Stimulated activated CD8-positive, alpha-beta memory T cell treated with anti-CD3 and anti-CD28 coated beads, Interleukin-7, amount 100 ng/mL, for 1 hour (primary cell): Measurements from ENCODE around the gene NBEA.

ENCODE experiments used
- DNase-seq, 2 donors: peaks; one replicate each; pipeline ENCODE4 v3.0.0-alpha.2; 2020; ENCODE audit warnings: low read depth in 2 of 2

Gene NBEA

GRCh38 chr13:35285677-35286076 lies 343.6 kb downstream of the NBEA start:
- DNase-seq: no peak

- DNase-seq: no peak
These were observed 350.3 kb downstream of the NBEA start for GRCh38 chr13:35292329-35292728.

GRCh38 chr13:35293579-35294226 lies 351.6 kb downstream of the NBEA start:
- DNase-seq: no peak

- DNase-seq: no peak
These were observed 367.6 kb downstream of the NBEA start for GRCh38 chr13:35309706-35310105.

- no peak for DNase-seq
These were observed 390.1 kb downstream of the NBEA start for GRCh38 chr13:35332134-35332533.

GRCh38 chr13:35333157-35333556 lies 391.1 kb downstream of the NBEA start:
- DNase-seq: no peak

- DNase-seq: no peak
These were observed 400.4 kb downstream of the NBEA start for GRCh38 chr13:35342440-35342839.

GRCh38 chr13:35343417-35343816 lies 401.3 kb downstream of the NBEA start:
- DNase-seq: no peak

GRCh38 chr13:35345992-35346391 lies 403.9 kb downstream of the NBEA start:
- no peak for DNase-seq

GRCh38 chr13:35346494-35346893 lies 404.4 kb downstream of the NBEA start:
- DNase-seq: no peak

GRCh38 chr13:35347679-35348205 lies 405.7 kb downstream of the NBEA start:
- DNase-seq: no peak

- no peak for DNase-seq
These were observed 407.0 kb downstream of the NBEA start for GRCh38 chr13:35349052-35349451.

GRCh38 chr13:35349673-35350278 lies 407.7 kb downstream of the NBEA start:
- no peak for DNase-seq

GRCh38 chr13:35354285-35354684 lies 412.2 kb downstream of the NBEA start:
- DNase-seq: no peak

GRCh38 chr13:35354882-35355281 lies 412.8 kb downstream of the NBEA start:
- no peak for DNase-seq

GRCh38 chr13:35356572-35356971 lies 414.5 kb downstream of the NBEA start:
- no peak for DNase-seq

GRCh38 chr13:35365883-35366282 lies 423.8 kb downstream of the NBEA start:
- DNase-seq: no peak

GRCh38 chr13:35367586-35367985 lies 425.5 kb downstream of the NBEA start:
- DNase-seq: no peak

- no peak for DNase-seq
These were observed 436.9 kb downstream of the NBEA start for GRCh38 chr13:35378939-35379338.

- DNase-seq: no peak
These were observed 437.6 kb downstream of the NBEA start for GRCh38 chr13:35379663-35380062.

- no peak for DNase-seq
These were observed 445.7 kb downstream of the NBEA start for GRCh38 chr13:35387682-35388250.

GRCh38 chr13:35388441-35389355 lies 446.6 kb downstream of the NBEA start:
- DNase-seq: no peak
